Gastrocnemius medialis (tissue), 4 donors: Measurements from ENCODE around the gene SYNC.

Experiments
- POLR2A ChIP-seq, 2 donors: fragments of 450-650 bp; IDR thresholded peaks; one replicate each; pipeline ENCODE4 v1.6.1; 2017; ENCODE audit warnings: antibody characterized with exemption in 2 of 2, mild to moderate bottlenecking in 2 of 2, moderate library complexity in 2 of 2
- TF ChIP-seq, protein P1 (sequence below), 5 experiments: fragments of 450-650 bp in 3 of 5; fragments of 200-600 bp in 2 of 5; sonication (generic) in 2 of 5; IDR thresholded peaks in 4 of 5; conservative IDR thresholded peaks in 1 of 5; 1 replicate in 4 of 5; 2 replicates in 1 of 5; pipeline ENCODE4 v1.5.1; 2016 to 2019; ENCODE audit warnings: antibody characterized with exemption in 5 of 5, mild to moderate bottlenecking in 3 of 5, moderate library complexity in 3 of 5

GRCh38 chr1:32659581-32659980 is 43.0 kb downstream of the SYNC start:
- no peak for TF ChIP-seq POLR2A (IDR thresholded peaks at IDR 0.05)
- TF ChIP-seq, protein P1, sequence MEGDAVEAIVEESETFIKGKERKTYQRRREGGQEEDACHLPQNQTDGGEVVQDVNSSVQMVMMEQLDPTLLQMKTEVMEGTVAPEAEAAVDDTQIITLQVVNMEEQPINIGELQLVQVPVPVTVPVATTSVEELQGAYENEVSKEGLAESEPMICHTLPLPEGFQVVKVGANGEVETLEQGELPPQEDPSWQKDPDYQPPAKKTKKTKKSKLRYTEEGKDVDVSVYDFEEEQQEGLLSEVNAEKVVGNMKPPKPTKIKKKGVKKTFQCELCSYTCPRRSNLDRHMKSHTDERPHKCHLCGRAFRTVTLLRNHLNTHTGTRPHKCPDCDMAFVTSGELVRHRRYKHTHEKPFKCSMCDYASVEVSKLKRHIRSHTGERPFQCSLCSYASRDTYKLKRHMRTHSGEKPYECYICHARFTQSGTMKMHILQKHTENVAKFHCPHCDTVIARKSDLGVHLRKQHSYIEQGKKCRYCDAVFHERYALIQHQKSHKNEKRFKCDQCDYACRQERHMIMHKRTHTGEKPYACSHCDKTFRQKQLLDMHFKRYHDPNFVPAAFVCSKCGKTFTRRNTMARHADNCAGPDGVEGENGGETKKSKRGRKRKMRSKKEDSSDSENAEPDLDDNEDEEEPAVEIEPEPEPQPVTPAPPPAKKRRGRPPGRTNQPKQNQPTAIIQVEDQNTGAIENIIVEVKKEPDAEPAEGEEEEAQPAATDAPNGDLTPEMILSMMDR (IDR thresholded peaks at IDR 0.05 in 4 of 5, conservative IDR thresholded peaks at IDR 0.05 in 1 of 5) = no peak
